HEK293 (cell line): ENCODE results near the gene NTRK3.
A peak's percentile ranks its signal among the peaks of the same experiment; 100 is the strongest.

Source experiments
- CTCF ChIA-PET: fragments of 350-600 bp; formaldehyde crosslinking; extraction: SDS; loops from one replicate; lab custom pipeline; 2021; ENCODE audit warnings: antibody characterized with exemption; lab: Yijun Ruan, JAX
- POLR2A ChIA-PET: fragments of 300-600 bp; formaldehyde crosslinking; extraction: SDS; loops from one replicate; lab custom pipeline; 2020; ENCODE audit warnings: antibody characterized with exemption, inconsistent platforms; lab: Yijun Ruan, JAX
- H3K27ac ChIP-seq: fragments of 200-500 bp; sonication (Bioruptor generic); 2 replicates; pipeline ENCODE4 v1.5.1; 2014; ENCODE audit warnings: low read depth, low read length, control low read depth, inconsistent platforms; ENCODE audit errors: extremely low read depth
- H3K36me3 ChIP-seq, 2 experiments: fragments of 200-500 bp in 1 of 2; sonication (Bioruptor generic) in 1 of 2; 1 replicate in 1 of 2; 2 replicates in 1 of 2; pipeline ENCODE4 v1.5.1; 2014 to 2017; ENCODE audit warnings: inconsistent platforms in 2 of 2, low read length in 2 of 2; ENCODE audit not compliant: control insufficient read depth in 2 of 2, insufficient read depth in 1 of 2
- H3K4me1 ChIP-seq: fragments of 200-500 bp; sonication (Bioruptor generic); 2 replicates; pipeline ENCODE4 v1.5.1; 2014; ENCODE audit warnings: mild to moderate bottlenecking, low read length, inconsistent platforms; ENCODE audit not compliant: control insufficient read depth, insufficient read depth
- H3K4me3 ChIP-seq: 2 replicates; pipeline ENCODE4 v1.5.1; 2011; ENCODE audit warnings: low read depth, mild to moderate bottlenecking, control low read depth, low read length, moderate library complexity
- H3K9me3 ChIP-seq: fragments of 200-500 bp; sonication (Bioruptor generic); 2 replicates; pipeline ENCODE4 v1.5.1; 2014; ENCODE audit warnings: low read depth, low read length, inconsistent platforms; ENCODE audit not compliant: control insufficient read depth, insufficient read depth
- ATF2 ChIP-seq: fragments of 450-650 bp; formaldehyde crosslinking; IDR thresholded peaks from 2 replicates; pipeline ENCODE4 v1.5.1; 2016; ENCODE audit warnings: missing biosample characterization, missing genetic modification characterization, low read depth
- HOXC10 ChIP-seq: sonication (generic); formaldehyde crosslinking; IDR thresholded peaks from 2 replicates; pipeline ENCODE4 v1.8.1; 2023; ENCODE audit warnings: mild to moderate bottlenecking, missing genetic modification reagents
- KLF8 ChIP-seq: fragments of 450-650 bp; formaldehyde crosslinking; IDR thresholded peaks from 2 replicates; pipeline ENCODE4 v1.5.1; 2016; ENCODE audit warnings: missing biosample characterization, missing genetic modification characterization
- REPIN1 ChIP-seq: fragments of 450-650 bp; formaldehyde crosslinking; IDR thresholded peaks from 2 replicates; pipeline ENCODE4 v1.5.1; 2017; ENCODE audit warnings: missing biosample characterization, missing genetic modification characterization, low read depth
- SCRT1 ChIP-seq: fragments of 450-650 bp; formaldehyde crosslinking; IDR thresholded peaks from 2 replicates; pipeline ENCODE4 v1.5.1; 2016; ENCODE audit warnings: missing biosample characterization, missing genetic modification characterization, borderline replicate concordance
- ZNF121 ChIP-seq: fragments of 450-650 bp; formaldehyde crosslinking; IDR thresholded peaks from 2 replicates; pipeline ENCODE4 v1.5.1; 2016; ENCODE audit warnings: missing biosample characterization, missing genetic modification characterization
- ZNF169 ChIP-seq: fragments of 450-650 bp; formaldehyde crosslinking; IDR thresholded peaks from 2 replicates; pipeline ENCODE4 v1.5.1; 2016; ENCODE audit warnings: missing biosample characterization, missing genetic modification characterization
- ZNF18 ChIP-seq: fragments of 450-650 bp; formaldehyde crosslinking; IDR thresholded peaks from 2 replicates; pipeline ENCODE4 v1.5.1; 2016; ENCODE audit warnings: missing biosample characterization, missing genetic modification characterization
- ZNF184 ChIP-seq: fragments of 450-650 bp; IDR thresholded peaks from 2 replicates; pipeline ENCODE4 v1.5.1; 2018; ENCODE audit warnings: missing biosample characterization, mild to moderate bottlenecking, missing genetic modification characterization
- ZNF214 ChIP-seq: fragments of 450-650 bp; formaldehyde crosslinking; IDR thresholded peaks from 2 replicates; pipeline ENCODE4 v1.5.1; 2017; ENCODE audit warnings: missing biosample characterization, mild to moderate bottlenecking, missing genetic modification characterization, borderline replicate concordance
- ZNF350 ChIP-seq: fragments of 450-650 bp; formaldehyde crosslinking; IDR thresholded peaks from 2 replicates; pipeline ENCODE4 v1.5.0; 2017; ENCODE audit warnings: missing biosample characterization, mild to moderate bottlenecking, missing genetic modification characterization
- ZNF394 ChIP-seq: fragments of 450-650 bp; formaldehyde crosslinking; IDR thresholded peaks from 2 replicates; pipeline ENCODE4 v1.5.1; 2016; ENCODE audit warnings: missing biosample characterization, missing genetic modification characterization, mild to moderate bottlenecking, moderate library complexity, borderline replicate concordance
- ZNF423 ChIP-seq: fragments of 450-650 bp; formaldehyde crosslinking; IDR thresholded peaks from 2 replicates; pipeline ENCODE4 v1.5.1; 2016; ENCODE audit warnings: missing biosample characterization, missing genetic modification characterization
- ZNF488 ChIP-seq: fragments of 450-650 bp; formaldehyde crosslinking; IDR thresholded peaks from 2 replicates; pipeline ENCODE4 v1.5.1; 2016; ENCODE audit warnings: missing biosample characterization, missing genetic modification characterization
- ZNF624 ChIP-seq: fragments of 450-650 bp; formaldehyde crosslinking; IDR thresholded peaks from 2 replicates; pipeline ENCODE4 v1.5.1; 2017; ENCODE audit warnings: missing biosample characterization, missing genetic modification characterization
- ZNF76 ChIP-seq: fragments of 450-650 bp; formaldehyde crosslinking; IDR thresholded peaks from 2 replicates; pipeline ENCODE4; 2016; ENCODE audit warnings: low read depth, missing biosample characterization, missing genetic modification characterization, borderline replicate concordance
- ZSCAN30 ChIP-seq: fragments of 450-650 bp; IDR thresholded peaks from 2 replicates; pipeline ENCODE4 v1.5.1; 2018; ENCODE audit warnings: missing biosample characterization, mild to moderate bottlenecking, missing genetic modification characterization, moderate library complexity
- TF ChIP-seq, protein P1 (sequence below): fragments of 450-650 bp; formaldehyde crosslinking; IDR thresholded peaks from 2 replicates; pipeline ENCODE4 v1.5.1; 2016; ENCODE audit warnings: missing biosample characterization, missing genetic modification characterization
- TF ChIP-seq, protein P2 (sequence below): fragments of 450-650 bp; formaldehyde crosslinking; IDR thresholded peaks from 2 replicates; pipeline ENCODE4 v1.5.1; 2016; ENCODE audit warnings: missing biosample characterization, missing genetic modification characterization

NTRK3 gene

DNA sequence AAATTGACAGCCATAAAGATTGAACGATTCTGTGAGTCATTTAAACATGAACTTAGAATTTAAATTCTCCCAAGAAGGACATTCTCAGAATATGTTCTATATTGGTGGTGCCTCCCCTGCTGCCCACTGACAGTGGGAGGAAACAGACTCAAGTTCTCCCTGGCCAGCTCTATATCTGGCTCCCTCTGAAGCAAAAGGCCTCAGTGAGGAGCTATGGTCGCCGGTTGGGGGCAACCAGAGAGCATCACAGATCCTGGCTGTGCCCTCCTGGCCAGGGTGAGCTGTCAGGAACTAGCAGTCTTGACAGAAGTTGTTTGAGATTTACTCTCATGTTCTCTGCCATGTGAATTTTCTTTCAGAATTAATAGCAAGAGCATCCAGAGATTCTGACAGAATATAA is 285.5 kb downstream of the NTRK3 start:
- no peak overlapping the region for H3K27ac ChIP-seq
- H3K36me3 ChIP-seq = no peaks in the 10 kb centered on the region
- POLR2A ChIA-PET = no interaction called here
- H3K4me3 ChIP-seq = no peak overlapping the region
- no peaks in the 10 kb centered on the region for H3K9me3 ChIP-seq
- no peak for TF ChIP-seq ZNF350 (tag by site-specific recombination)
- no peak for TF ChIP-seq ZNF624
- TF ChIP-seq ZNF488 = no peak
- no peak for TF ChIP-seq ZNF394
- no peak for TF ChIP-seq ZNF214 (tag by site-specific recombination)
- no peak for TF ChIP-seq ZNF169 (tag by site-specific recombination)
- TF ChIP-seq, protein P1, sequence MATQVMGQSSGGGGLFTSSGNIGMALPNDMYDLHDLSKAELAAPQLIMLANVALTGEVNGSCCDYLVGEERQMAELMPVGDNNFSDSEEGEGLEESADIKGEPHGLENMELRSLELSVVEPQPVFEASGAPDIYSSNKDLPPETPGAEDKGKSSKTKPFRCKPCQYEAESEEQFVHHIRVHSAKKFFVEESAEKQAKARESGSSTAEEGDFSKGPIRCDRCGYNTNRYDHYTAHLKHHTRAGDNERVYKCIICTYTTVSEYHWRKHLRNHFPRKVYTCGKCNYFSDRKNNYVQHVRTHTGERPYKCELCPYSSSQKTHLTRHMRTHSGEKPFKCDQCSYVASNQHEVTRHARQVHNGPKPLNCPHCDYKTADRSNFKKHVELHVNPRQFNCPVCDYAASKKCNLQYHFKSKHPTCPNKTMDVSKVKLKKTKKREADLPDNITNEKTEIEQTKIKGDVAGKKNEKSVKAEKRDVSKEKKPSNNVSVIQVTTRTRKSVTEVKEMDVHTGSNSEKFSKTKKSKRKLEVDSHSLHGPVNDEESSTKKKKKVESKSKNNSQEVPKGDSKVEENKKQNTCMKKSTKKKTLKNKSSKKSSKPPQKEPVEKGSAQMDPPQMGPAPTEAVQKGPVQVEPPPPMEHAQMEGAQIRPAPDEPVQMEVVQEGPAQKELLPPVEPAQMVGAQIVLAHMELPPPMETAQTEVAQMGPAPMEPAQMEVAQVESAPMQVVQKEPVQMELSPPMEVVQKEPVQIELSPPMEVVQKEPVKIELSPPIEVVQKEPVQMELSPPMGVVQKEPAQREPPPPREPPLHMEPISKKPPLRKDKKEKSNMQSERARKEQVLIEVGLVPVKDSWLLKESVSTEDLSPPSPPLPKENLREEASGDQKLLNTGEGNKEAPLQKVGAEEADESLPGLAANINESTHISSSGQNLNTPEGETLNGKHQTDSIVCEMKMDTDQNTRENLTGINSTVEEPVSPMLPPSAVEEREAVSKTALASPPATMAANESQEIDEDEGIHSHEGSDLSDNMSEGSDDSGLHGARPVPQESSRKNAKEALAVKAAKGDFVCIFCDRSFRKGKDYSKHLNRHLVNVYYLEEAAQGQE (tag by site-specific recombination) = no peak
- TF ChIP-seq SCRT1 (tag by site-specific recombination) = no peak
- TF ChIP-seq ZNF423 (tag by site-specific recombination) = no peak
- no peak for TF ChIP-seq ZNF18 (tag by site-specific recombination)
- TF ChIP-seq, protein P2, sequence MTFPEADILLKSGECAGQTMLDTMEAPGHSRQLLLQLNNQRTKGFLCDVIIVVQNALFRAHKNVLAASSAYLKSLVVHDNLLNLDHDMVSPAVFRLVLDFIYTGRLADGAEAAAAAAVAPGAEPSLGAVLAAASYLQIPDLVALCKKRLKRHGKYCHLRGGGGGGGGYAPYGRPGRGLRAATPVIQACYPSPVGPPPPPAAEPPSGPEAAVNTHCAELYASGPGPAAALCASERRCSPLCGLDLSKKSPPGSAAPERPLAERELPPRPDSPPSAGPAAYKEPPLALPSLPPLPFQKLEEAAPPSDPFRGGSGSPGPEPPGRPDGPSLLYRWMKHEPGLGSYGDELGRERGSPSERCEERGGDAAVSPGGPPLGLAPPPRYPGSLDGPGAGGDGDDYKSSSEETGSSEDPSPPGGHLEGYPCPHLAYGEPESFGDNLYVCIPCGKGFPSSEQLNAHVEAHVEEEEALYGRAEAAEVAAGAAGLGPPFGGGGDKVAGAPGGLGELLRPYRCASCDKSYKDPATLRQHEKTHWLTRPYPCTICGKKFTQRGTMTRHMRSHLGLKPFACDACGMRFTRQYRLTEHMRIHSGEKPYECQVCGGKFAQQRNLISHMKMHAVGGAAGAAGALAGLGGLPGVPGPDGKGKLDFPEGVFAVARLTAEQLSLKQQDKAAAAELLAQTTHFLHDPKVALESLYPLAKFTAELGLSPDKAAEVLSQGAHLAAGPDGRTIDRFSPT = no peak
- TF ChIP-seq, all 188 proteins: peak for 0
- CTCF ChIA-PET = interaction anchor here (0.6 to 2.5 kb wide), 2 partner anchors 12 to 1872 kb away, joined by 4 to 7 read pairs; no protein-coding TSS in a partner anchor
- no peaks in the 10 kb centered on the region for H3K4me1 ChIP-seq

- no peak overlapping the region for H3K27ac ChIP-seq
- POLR2A ChIA-PET = no interaction called here
Measured at GRCh38 chr15:87967951-87968350, 288.6 kb downstream of the NTRK3 start.

More at GRCh38 chr15:87967951-87968350, 288.6 kb downstream of the NTRK3 start:
- no peaks in the 10 kb centered on the region for H3K4me1 ChIP-seq
- TF ChIP-seq ZSCAN30 (tag by site-specific recombination) = no peak
- no peak for TF ChIP-seq HOXC10
- no peak for TF ChIP-seq ZNF76 (tag by site-specific recombination)
- no peak for TF ChIP-seq REPIN1 (tag by site-specific recombination)
- TF ChIP-seq ZNF121 (tag by site-specific recombination) = no peak
- no peak for TF ChIP-seq ZNF184 (tag by site-specific recombination)
- peak; percentile 35; the same call in 1 of the 2 replicates for TF ChIP-seq ATF2 (tag by site-specific recombination)
- no peak for TF ChIP-seq KLF8 (tag by site-specific recombination)
- no peaks in the 10 kb centered on the region for H3K9me3 ChIP-seq
- H3K36me3 ChIP-seq = no peaks in the 10 kb centered on the region
- no peak overlapping the region for H3K4me3 ChIP-seq
- CTCF ChIA-PET = interaction anchor here (1.2 kb wide), 1 partner anchor 8 kb away, joined by 3 read pairs; no protein-coding TSS in a partner anchor
